GM12878 (cell line): ENCODE data around the gene ATOSA. TPM values are rescaled to one million over a fixed set of nuclear protein-coding genes. Genes with fewer than 3 reads are reported as not detected.

Experiments used
- ATAC-seq: fragments of 200-7000 bp; cut with Tn5 transposase; 3 replicates; pipeline ENCODE4 v1.9.1; 2020; ENCODE audit warnings: mild to moderate bottlenecking, moderate library complexity
- BruUV-seq: library from RNA; stranded (reverse); fragments of 400-500 nt; replicated peaks from 2 replicates; lab custom pipeline; 2021; lab: Mats Ljungman, UMichigan
- CTCF ChIA-PET: fragments of 300-600 bp; sonication (Branson Sonifier 250); formaldehyde crosslinking; extraction: SDS; loops from one replicate; lab custom pipeline; 2021; ENCODE audit warnings: inconsistent platforms; lab: Yijun Ruan, JAX
- POLR2A ChIA-PET: fragments of 350-600 bp; formaldehyde crosslinking; extraction: SDS; loops from one replicate; lab custom pipeline; 2021; ENCODE audit warnings: inconsistent platforms; lab: Charles Lee
- RAD21 ChIA-PET: fragments of 300-600 bp; sonication (Branson Sonifier 250); formaldehyde crosslinking; loops from one replicate; lab custom pipeline; 2023; ENCODE audit warnings: antibody characterized with exemption; ENCODE audit not compliant: unreplicated experiment; lab: Charles Lee
- SMC1A ChIA-PET: fragments of 300-600 bp; sonication (Branson Sonifier 250); formaldehyde crosslinking; loops from one replicate; lab custom pipeline; 2023; ENCODE audit not compliant: unreplicated experiment, uncharacterized antibody; lab: Charles Lee
- DNase-seq: peaks from one replicate; pipeline ENCODE4 v3.0.0-alpha.2; 2011; ENCODE audit warnings: low read depth, low spot score
- FAIRE-seq: peaks from 3 replicates; lab custom pipeline; 2011; peaks lifted over from hg19 to GRCh38; lab: Jason Lieb, UNC
- H2AFZ ChIP-seq: 2 replicates; pipeline ENCODE4 v1.6.0; 2011; ENCODE audit warnings: low read depth, low read length, control low read depth; ENCODE audit not compliant: control insufficient read depth
- H3K27ac ChIP-seq: 2 replicates; pipeline ENCODE4 v1.5.1; 2011; ENCODE audit warnings: control low read depth; ENCODE audit not compliant: control insufficient read depth, insufficient read depth
- H3K27me3 ChIP-seq, 2 experiments: replicated peaks in 1 of 2; 2 replicates each; pipeline versions ENCODE4 v1.6.0 to v1.6.1; 2011; ENCODE audit warnings: low read length in 1 of 2; ENCODE audit not compliant: control insufficient read depth in 2 of 2, insufficient read depth in 2 of 2
- H3K36me3 ChIP-seq, 2 experiments: 2 replicates each; pipeline ENCODE4 v1.5.1; 2011; ENCODE audit warnings: low read length in 1 of 2; ENCODE audit not compliant: control insufficient read depth in 2 of 2, insufficient read depth in 2 of 2
- H3K4me1 ChIP-seq: 2 replicates; pipeline ENCODE4 v1.6.1; 2011; ENCODE audit warnings: mild to moderate bottlenecking, low read length, moderate library complexity, mixed read lengths; ENCODE audit not compliant: control insufficient read depth, insufficient read depth
- H3K4me2 ChIP-seq: 2 replicates; pipeline ENCODE4 v1.6.0; 2011; ENCODE audit warnings: control low read depth; ENCODE audit not compliant: control insufficient read depth, insufficient read depth
- H3K4me3 ChIP-seq: fragments of 200-600 bp; sonication (generic); 2 replicates; pipeline ENCODE4 v1.5.1; 2016
- H3K79me2 ChIP-seq: 2 replicates; pipeline ENCODE4 v1.6.0; 2011; ENCODE audit warnings: low read length; ENCODE audit not compliant: control insufficient read depth, insufficient read depth
- H3K9ac ChIP-seq: 2 replicates; pipeline ENCODE4 v1.8.0; 2011; ENCODE audit warnings: low read length, control low read depth, mixed read lengths; ENCODE audit not compliant: control insufficient read depth, insufficient read depth
- H3K9me3 ChIP-seq: replicated peaks from 3 replicates; pipeline ENCODE4 v1.5.1; 2011; ENCODE audit warnings: mild to moderate bottlenecking, low read length; ENCODE audit not compliant: control insufficient read depth, insufficient read depth
- H4K20me1 ChIP-seq: 2 replicates; pipeline ENCODE4 v1.6.0; 2011; ENCODE audit not compliant: control insufficient read depth, insufficient read depth
- CEBPZ ChIP-seq: fragments of 150-350 bp; IDR thresholded peaks from 2 replicates; pipeline ENCODE4 v1.6.1; 2016; ENCODE audit warnings: low read depth, low read length
- CREB1 ChIP-seq: IDR thresholded peaks from 2 replicates; pipeline ENCODE4 v1.6.1; 2012; ENCODE audit warnings: low read depth, mild to moderate bottlenecking, inconsistent platforms
- GATAD2B ChIP-seq: fragments of 450-650 bp; conservative IDR thresholded peaks from 2 replicates; pipeline ENCODE4 v1.6.1; 2017; ENCODE audit warnings: low read depth, mild to moderate bottlenecking, moderate library complexity
- IKZF1 ChIP-seq: fragments of 450-650 bp; conservative IDR thresholded peaks from 2 replicates; pipeline ENCODE4 v1.6.1; 2017; ENCODE audit warnings: antibody characterized with exemption, mild to moderate bottlenecking
- SMAD5 ChIP-seq: IDR thresholded peaks from 2 replicates; pipeline ENCODE4 v1.6.1; 2016; ENCODE audit warnings: antibody characterized with exemption, low read depth
- SREBF2 ChIP-seq: IDR thresholded peaks from 2 replicates; pipeline ENCODE4 v1.6.1; 2012; ENCODE audit warnings: mild to moderate bottlenecking, low read length
- TCF3 ChIP-seq: IDR thresholded peaks from 2 replicates; pipeline ENCODE4 v1.6.1; 2012; ENCODE audit warnings: low read depth, mild to moderate bottlenecking, low read length, borderline replicate concordance; ENCODE audit not compliant: insufficient read depth
- TCF7 ChIP-seq: IDR thresholded peaks from 2 replicates; pipeline ENCODE4 v1.6.1; 2014; ENCODE audit warnings: antibody characterized with exemption, borderline replicate concordance
- ZZZ3 ChIP-seq: IDR thresholded peaks from 2 replicates; pipeline ENCODE4 v1.6.1; 2011; ENCODE audit warnings: low read depth; ENCODE audit not compliant: control insufficient read depth, insufficient read length
- WGBS: methylation state at CpG from one replicate; pipeline ENCODE4 v1.1.6; 2016; ENCODE audit warnings: low lambda C conversion rate; ENCODE audit not compliant: insufficient replicate concordance, insufficient coverage; ENCODE audit errors: missing lambda C conversion rate; 5-methylcytosine and 5-hydroxymethylcytosine counted together
- in situ Hi-C: fragments of 300-500 bp; cut with MboI; formaldehyde crosslinking; loops from 9 replicates; pipeline ENCODE4 v1.14.3; 2018; ENCODE audit warnings: mixed read lengths
- intact Hi-C: fragments of 100-400 bp; cut with micrococcal nuclease; formaldehyde crosslinking; loops from one replicate; pipeline ENCODE4 v1.14.2; 2022; ENCODE audit not compliant: unreplicated experiment
- polyA plus RNA-seq, 11 experiments: library from polyadenylated mRNA; depleted of rRNA in 4 of 11; unstranded in 6 of 11; stranded (reverse) in 5 of 11; fragments of >200 nt; fragmentation: Nextera tagmentation in 4 of 11; fragmentation: Illumina TruSeq in 1 of 11; extraction: Ambion mirVana in 4 of 11; extraction: Trizol in 1 of 11; gene quantifications; 1 replicate in 1 of 11; 2 replicates in 10 of 11; pipeline versions ENCODE4 v1.2.1 to v1.2.3, GENCODE V29; 2011 to 2016; ENCODE audit warnings: inconsistent platforms in 2 of 11, missing spikeins in 2 of 11, low read depth in 1 of 11
- total RNA-seq, 4 experiments: library from RNA; depleted of rRNA in 3 of 4; stranded (reverse); fragments of >200 nt in 3 of 4; fragmentation: Illumina TruSeq in 1 of 4; extraction: Trizol in 1 of 4; gene quantifications; 2 replicates each; pipeline versions ENCODE4 v1.2.1 to v1.2.3, GENCODE V29; 2013 to 2021
- TF ChIP-seq, protein P1 (sequence below): fragments of 450-650 bp; IDR thresholded peaks from 2 replicates; pipeline ENCODE4 v1.6.1; 2018; ENCODE audit warnings: mild to moderate bottlenecking, low read depth, moderate library complexity; ENCODE audit not compliant: partially characterized antibody

The ATOSA gene
- total and polyA plus RNA-seq, 10 of the 15 experiments (the other 5 are each of a cell fraction or from before 2014, with no cell fraction given): 6.8 to 24.3 (median 14.6) TPM

- CTCF ChIA-PET: no interaction called here
- in situ Hi-C loops: no loop called here
- no peak for TF ChIP-seq ZZZ3
- no peak for TF ChIP-seq CREB1
- no peak for TF ChIP-seq SMAD5
- TF ChIP-seq IKZF1: no peak
- TF ChIP-seq, protein P1, sequence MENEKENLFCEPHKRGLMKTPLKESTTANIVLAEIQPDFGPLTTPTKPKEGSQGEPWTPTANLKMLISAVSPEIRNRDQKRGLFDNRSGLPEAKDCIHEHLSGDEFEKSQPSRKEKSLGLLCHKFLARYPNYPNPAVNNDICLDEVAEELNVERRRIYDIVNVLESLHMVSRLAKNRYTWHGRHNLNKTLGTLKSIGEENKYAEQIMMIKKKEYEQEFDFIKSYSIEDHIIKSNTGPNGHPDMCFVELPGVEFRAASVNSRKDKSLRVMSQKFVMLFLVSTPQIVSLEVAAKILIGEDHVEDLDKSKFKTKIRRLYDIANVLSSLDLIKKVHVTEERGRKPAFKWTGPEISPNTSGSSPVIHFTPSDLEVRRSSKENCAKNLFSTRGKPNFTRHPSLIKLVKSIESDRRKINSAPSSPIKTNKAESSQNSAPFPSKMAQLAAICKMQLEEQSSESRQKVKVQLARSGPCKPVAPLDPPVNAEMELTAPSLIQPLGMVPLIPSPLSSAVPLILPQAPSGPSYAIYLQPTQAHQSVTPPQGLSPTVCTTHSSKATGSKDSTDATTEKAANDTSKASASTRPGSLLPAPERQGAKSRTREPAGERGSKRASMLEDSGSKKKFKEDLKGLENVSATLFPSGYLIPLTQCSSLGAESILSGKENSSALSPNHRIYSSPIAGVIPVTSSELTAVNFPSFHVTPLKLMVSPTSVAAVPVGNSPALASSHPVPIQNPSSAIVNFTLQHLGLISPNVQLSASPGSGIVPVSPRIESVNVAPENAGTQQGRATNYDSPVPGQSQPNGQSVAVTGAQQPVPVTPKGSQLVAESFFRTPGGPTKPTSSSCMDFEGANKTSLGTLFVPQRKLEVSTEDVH: no peak
- no peak for TF ChIP-seq GATAD2B
- no peak for TF ChIP-seq TCF3
- no peak for TF ChIP-seq TCF7
- TF ChIP-seq CEBPZ: no peak
- TF ChIP-seq SREBF2: no peak
- TF ChIP-seq, all 136 proteins: peak for 0
- intact Hi-C loops: no loop called here
- no peak overlapping the region for H3K27ac ChIP-seq
- no peak overlapping the region for H3K4me3 ChIP-seq
- POLR2A ChIA-PET: no interaction called here
- ATAC-seq (no peak), DNase-seq (no peak), FAIRE-seq (no peak)
- 95% methylated on average over 6 of the region's 6 CpGs for WGBS
- H3K9me3 ChIP-seq: no peaks in the 10 kb centered on the region; the same call in 2 of the 3 replicates
- BruUV-seq: no TSS peak
- H4K20me1 ChIP-seq: no peaks in the 10 kb centered on the region
- SMC1A ChIA-PET: interaction anchor here (0.7 to 1.4 kb wide), 3 partner anchors 18 to 156 kb away, joined by 3 read pairs; no protein-coding TSS in a partner anchor
- no peak overlapping the region for H3K4me2 ChIP-seq
- H2AFZ ChIP-seq: no peak overlapping the region
- H3K4me1 ChIP-seq: no peaks in the 10 kb centered on the region; the same call in 1 of the 2 replicates
- no peaks in the 10 kb centered on the region for H3K27me3 ChIP-seq
- H3K9ac ChIP-seq: no peak overlapping the region
- no peaks in the 10 kb centered on the region for H3K79me2 ChIP-seq
- no peaks in the 10 kb centered on the region for H3K36me3 ChIP-seq
- RAD21 ChIA-PET: interaction anchor here (1.1 kb wide), 1 partner anchor 387 kb away, joined by 3 read pairs; no protein-coding TSS in a partner anchor
Observed at GRCh38 chr15:52717924-52718323, 38.7 kb upstream of the ATOSA start.
